Measurements from ENCODE around the gene TGM3. TPM values are rescaled to one million over a fixed set of nuclear protein-coding genes. Genes with fewer than 3 reads are reported as not detected.

The TGM3 gene
- total and polyA plus RNA-seq, 12 donors = 0.13 to 1.7 (median 0.37) TPM; not detected in 6

- no peak for TF ChIP-seq CTCF (IDR thresholded peaks at IDR 0.05)
- no peak for TF ChIP-seq POLR2A (IDR thresholded peaks at IDR 0.05)
- Histone ChIP-seq H3K4me3 (no peak overlapping the region), H3K27ac (no peak overlapping the region), H3K27me3 (no peaks in the 10 kb centered on the region), H3K4me1 (replicated peaks in 1 of 2) (peaks cover 0 to 5% of the 10 kb centered on the region in 2 donors), H3K9me3 (replicated peaks in 1 of 3) (no peaks in the 10 kb centered on the region), H3K36me3 (replicated peaks in 1 of 2) (no peaks in the 10 kb centered on the region)
- WGBS, 4 donors = 78 to 81% (median 80%) methylated on average over 4 of the region's 4 CpGs
- intact Hi-C loops (cut with DNase I) = no loop called here
- DNase-seq = no peak
Observed at GRCh38 chr20:2283706-2284423, 11.9 kb upstream of the TGM3 start.

GRCh38 chr20:2285193-2285592 lies 10.6 kb upstream of the TGM3 start:
- peaks cover 0 to 13% of the 10 kb centered on the region in 2 donors for H3K4me1 ChIP-seq (replicated peaks in 1 of 2)
- no peak overlapping the region for H3K4me3 ChIP-seq
- DNase-seq = no peak
- TF ChIP-seq CTCF (IDR thresholded peaks at IDR 0.05) (no peak), POLR2A (IDR thresholded peaks at IDR 0.05) (no peak)
- H3K9me3 ChIP-seq (replicated peaks in 1 of 3) = no peaks in the 10 kb centered on the region
- WGBS, 4 donors = 52 to 64% (median 58%) methylated on average over 2 of the region's 2 CpGs
- no peak overlapping the region for H3K27ac ChIP-seq
- intact Hi-C loops (cut with DNase I) = no loop called here
- no peaks in the 10 kb centered on the region for H3K27me3 ChIP-seq
- no peaks in the 10 kb centered on the region for H3K36me3 ChIP-seq (replicated peaks in 1 of 2)

GRCh38 chr20:2285613-2286012 lies 10.2 kb upstream of the TGM3 start:
- TF ChIP-seq CTCF (IDR thresholded peaks at IDR 0.05) (no peak), POLR2A (IDR thresholded peaks at IDR 0.05) (no peak)

GRCh38 chr20:2287504-2287903 lies 8.3 kb upstream of the TGM3 start:
- TF ChIP-seq CTCF (IDR thresholded peaks at IDR 0.05) (no peak), POLR2A (IDR thresholded peaks at IDR 0.05) (no peak)
- Histone ChIP-seq H3K27ac (no peak overlapping the region), H3K27me3 (no peaks in the 10 kb centered on the region), H3K4me3 (no peak overlapping the region), H3K9me3 (replicated peaks in 1 of 3) (no peaks in the 10 kb centered on the region), H3K36me3 (replicated peaks in 1 of 2) (no peaks in the 10 kb centered on the region), H3K4me1 (replicated peaks in 1 of 2) (peaks cover 0 to 13% of the 10 kb centered on the region in 2 donors)
- peak in 1 of 7 donors; percentile 15 for DNase-seq
- 73 to 81% (median 74%) methylated on average over 3 of the region's 3 CpGs for WGBS, 4 donors
- intact Hi-C loops (cut with DNase I) = no loop called here

More at GRCh38 chr20:2285613-2286012, 10.2 kb upstream of the TGM3 start:
- no peak for DNase-seq
- no peaks in the 10 kb centered on the region for H3K27me3 ChIP-seq
- WGBS, 4 donors = 83 to 95% (median 93%) methylated on average over 4 of the region's 4 CpGs
- H3K4me1 ChIP-seq (replicated peaks in 1 of 2) = peaks cover 0 to 13% of the 10 kb centered on the region in 2 donors
- H3K4me3 ChIP-seq = no peak overlapping the region
- H3K36me3 ChIP-seq (replicated peaks in 1 of 2) = no peaks in the 10 kb centered on the region
- H3K27ac ChIP-seq = no peak overlapping the region
- intact Hi-C loops (cut with DNase I) = no loop called here
- no peaks in the 10 kb centered on the region for H3K9me3 ChIP-seq (replicated peaks in 1 of 3)
